SKM-1 treated with dmso at 0.1 percent for 144 hours (cell line): ENCODE data around the gene SRI.
"Not testable (repeated sequence)": the region's sequence is repeated elsewhere in the genome, so short reads cannot be mapped to it uniquely, and the experiment has no call there.

Source experiments
- DNase-seq: peaks from one replicate; lab custom pipeline; 2025; ENCODE audit not compliant: unreplicated experiment; lab: John Stamatoyannopoulos, UW

The SRI gene

GRCh38 chr7:88219781-88220747 is at the start of gene SRI:
Gene SRI (minus strand): TSS chr7:88220038. CDS start chr7:88220026, 12 bp downstream.
- peak; percentile 75 for DNase-seq

DNA sequence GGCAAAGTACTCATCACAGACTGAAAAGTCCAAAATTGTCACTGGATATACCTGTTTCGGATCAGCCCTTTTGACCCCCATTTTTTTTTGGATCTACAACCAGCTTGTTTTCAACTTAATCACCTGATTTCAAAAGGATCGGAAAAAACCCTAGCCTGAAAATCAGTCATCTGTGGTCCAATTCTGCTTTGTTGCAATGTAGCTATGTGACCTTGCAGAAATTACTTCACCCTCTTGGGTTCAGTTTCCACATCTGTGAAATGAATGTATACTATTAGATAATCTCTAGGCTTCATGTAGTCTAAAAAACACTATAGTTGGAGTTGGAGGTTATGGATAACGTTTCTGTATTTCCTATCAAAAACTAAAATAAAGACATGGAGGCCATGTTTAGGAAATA is 49.7 kb upstream of the SRI start:
- peak; percentile 60 for DNase-seq

DNA sequence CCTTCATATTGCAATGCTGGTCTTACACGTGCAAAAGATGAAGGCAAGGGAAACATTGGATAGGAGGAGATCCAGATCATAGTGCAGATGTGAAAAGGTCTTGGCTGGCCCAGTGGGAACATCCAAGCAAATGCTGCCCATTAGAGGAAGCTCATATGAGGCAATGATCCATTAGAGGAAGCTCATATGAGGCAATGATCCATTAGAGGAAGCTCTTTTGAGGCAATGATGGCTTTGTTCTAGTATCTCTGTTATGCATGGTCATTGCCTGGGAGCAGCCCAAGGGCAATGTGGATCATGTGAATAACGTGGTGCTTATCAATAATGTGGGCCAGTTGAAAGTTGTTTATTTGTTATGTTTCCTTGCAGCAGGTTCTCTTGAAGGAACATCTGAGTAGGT is 49.0 kb upstream of the SRI start:
- peak; percentile 87 for DNase-seq

- DNase-seq = no peak
Observed at GRCh38 chr7:88268051-88268450, 48.2 kb upstream of the SRI start.

GRCh38 chr7:88267421-88267820 is 47.6 kb upstream of the SRI start:
- no peak for DNase-seq

- peak; percentile 21 for DNase-seq
Observed at GRCh38 chr7:88264987-88265386, 45.1 kb upstream of the SRI start.

DNA sequence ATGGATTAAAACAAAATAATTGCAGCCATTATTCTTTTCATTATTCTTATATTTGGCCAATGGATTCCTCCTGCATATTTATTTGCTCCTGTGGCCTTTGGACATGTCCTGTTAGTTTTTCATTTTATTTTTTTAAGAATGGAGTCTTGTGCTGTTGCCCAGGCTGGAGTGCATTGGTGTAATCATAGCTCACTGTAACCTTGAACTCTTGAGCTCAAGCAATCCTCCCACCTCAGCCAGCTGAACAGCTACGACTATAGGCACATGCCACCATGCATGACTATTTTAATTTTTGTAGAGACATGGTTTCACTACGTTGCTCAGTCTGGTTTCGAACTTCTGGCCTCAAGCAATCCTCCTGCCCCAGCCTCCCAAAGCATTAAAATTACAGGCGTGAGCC is 42.7 kb upstream of the SRI start:
- DNase-seq = no peak

DNA sequence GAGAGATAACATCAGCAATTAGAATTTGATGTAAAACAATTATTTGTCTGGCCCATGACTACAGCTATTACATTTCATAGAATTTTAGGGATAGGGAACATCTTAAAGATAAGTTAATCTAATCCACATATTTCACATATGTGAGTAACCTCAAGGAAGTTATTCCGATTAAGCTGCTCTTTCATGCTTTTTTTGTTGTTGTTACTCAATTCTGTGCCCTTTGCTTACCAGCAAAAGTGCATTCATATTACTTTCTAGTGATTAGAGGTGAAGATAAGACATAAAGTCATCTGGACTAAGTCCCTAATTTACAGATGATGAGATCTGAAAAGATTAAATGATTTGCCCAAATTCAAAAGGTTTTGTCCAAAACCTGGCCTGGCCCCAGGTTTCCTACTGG is 40.9 kb upstream of the SRI start:
- DNase-seq = no peak

GRCh38 chr7:88259656-88260380 is 40.0 kb upstream of the SRI start:
- no peak for DNase-seq

- not testable (repeated sequence) for DNase-seq
Observed at GRCh38 chr7:88258296-88258695, 38.5 kb upstream of the SRI start.

- DNase-seq = no peak
Observed at GRCh38 chr7:88256906-88257305, 37.1 kb upstream of the SRI start.

- DNase-seq = no peak
Observed at GRCh38 chr7:88254721-88255424, 35.0 kb upstream of the SRI start.

DNA sequence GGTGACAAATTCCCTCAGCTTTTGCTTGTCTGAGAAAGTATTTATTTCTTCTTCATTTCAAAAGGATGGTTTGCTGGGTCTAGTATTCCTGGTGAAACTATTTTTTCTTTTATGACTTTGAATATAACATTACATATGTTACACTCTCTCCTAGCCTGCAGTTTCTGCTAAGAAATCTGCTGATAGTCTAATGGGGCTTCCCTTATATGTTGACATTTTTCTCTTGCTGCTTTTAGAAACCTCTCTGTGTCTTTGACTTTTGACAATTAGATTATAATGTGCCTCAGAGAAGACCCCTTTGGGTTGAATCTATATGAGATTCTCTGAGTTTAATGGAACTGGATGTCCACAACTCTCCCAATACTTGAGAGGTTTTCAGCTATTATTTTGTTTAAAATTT is 33.8 kb upstream of the SRI start:
- no peak for DNase-seq

- no peak for DNase-seq
Observed at GRCh38 chr7:88244258-88244657, 24.4 kb upstream of the SRI start.

- DNase-seq = peak; percentile 65
Observed at GRCh38 chr7:88243345-88243909, 23.6 kb upstream of the SRI start.

DNA sequence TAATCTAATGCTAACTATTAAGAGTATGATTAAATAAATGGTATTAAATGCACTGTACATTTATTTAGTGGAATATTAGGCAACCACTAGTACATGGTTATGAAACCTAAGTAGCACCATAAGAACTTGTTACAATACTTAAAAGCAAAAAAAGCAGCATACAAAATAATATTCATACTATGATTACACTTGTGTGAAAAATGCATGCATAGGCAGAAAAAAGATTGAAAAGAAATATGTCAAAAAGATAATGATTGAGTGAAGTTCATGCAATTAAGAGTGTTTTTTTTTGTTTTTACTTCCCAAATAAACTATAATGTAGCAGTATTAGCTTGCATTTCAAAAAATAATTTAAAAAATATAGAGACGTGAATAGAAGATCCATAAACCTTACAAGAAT is 20.0 kb upstream of the SRI start:
- no peak for DNase-seq

- DNase-seq = no peak
Observed at GRCh38 chr7:88233828-88234227, 14.0 kb upstream of the SRI start.

DNA sequence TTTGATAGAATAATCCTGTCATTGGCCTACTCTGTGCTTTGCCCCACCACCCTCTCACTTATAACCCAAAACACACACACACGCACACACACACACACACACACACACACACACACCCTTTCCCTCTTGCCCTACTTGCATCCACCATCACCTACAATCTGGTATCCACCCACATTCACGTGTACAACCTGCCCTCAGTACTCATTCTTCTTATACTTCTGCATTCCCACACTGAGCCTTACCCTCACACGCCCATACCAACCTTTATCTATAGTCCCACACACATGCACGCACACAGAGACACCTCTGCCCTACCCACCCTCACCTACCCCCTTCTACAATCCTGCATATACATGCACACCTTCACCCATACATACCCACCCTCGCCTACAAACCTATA is 10.8 kb upstream of the SRI start:
- DNase-seq = no peak

DNA sequence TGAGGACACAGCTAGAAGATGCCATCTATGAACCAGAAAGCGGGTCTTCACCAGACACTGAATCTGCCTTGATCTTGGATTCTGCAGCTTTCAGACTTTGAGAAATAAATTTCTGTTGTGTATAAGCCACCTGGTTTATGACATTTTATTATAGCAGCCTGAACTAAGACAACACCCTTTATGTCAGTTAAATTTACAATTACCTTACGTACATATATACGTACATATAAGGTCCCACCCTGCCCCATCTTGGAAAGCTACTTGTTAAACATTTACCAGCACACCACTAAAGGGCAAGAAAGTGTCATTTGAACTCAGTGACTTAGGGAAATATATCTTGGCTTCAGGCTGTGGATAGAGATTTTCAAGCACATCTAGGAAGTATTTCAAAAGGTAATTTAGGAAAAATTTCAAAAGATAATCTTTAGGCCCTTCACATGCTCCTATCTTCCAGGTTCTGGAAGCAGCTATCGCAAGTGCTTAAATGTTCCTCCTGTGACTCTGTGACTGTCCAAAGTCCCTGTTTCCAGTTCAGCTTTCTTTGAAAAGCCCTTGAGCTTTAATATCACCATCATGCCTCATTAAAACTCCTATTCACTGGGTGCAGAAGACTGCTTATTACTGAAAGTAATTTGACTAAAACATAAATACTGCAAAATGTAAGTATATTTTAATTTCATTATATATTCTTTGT is 9.6 kb upstream of the SRI start:
- DNase-seq = no peak

GRCh38 chr7:88226886-88227516 is 7.2 kb upstream of the SRI start:
- no peak for DNase-seq
